ENCODE results near the gene UBQLN1.

UBQLN1 gene

DNA sequence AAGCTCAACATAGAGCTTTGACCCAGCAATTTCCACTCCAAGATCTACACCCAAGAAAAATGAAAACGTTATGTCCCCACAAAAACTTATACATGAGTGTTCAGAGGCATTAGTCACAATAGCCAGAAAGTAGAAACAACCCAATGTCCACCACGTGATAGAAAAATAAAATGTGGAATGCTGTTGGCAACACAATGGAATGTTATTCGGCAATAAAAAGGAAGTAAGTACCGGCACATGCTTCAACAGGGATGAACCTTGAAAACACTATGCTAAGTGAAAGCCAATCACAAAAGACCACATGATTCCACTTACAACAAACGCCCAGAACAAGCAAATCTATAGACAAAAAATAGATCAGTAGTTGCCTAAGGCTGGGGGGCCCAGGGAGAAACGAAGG lies 6.0 kb downstream of the UBQLN1 start:
- no peak for ATAC-seq
- no peak for TF ChIP-seq TCF4 (CRISPR knock-in tag; IDR thresholded peaks at IDR 0.05; ENCODE audit: borderline replicate concordance)

DNA sequence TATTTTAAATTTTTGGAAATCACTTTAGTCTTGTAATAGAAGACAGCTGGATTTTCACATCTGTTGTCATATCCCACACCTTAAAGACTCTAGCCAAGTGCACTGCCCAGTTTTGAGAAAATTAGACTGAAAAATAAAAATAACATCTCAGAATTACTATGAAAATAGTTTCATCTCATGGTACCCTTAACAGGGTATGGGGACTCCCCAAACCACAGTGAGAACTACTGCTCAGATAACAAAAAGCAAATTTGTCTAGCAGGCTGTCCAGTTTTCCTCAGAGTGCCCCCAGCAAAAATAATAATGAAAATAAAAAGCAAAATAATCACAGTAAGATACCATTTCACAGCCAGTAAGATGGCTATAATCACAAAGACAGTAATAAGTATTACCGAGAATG lies 6.5 kb downstream of the UBQLN1 start:
- TF ChIP-seq TCF4 (CRISPR knock-in tag; IDR thresholded peaks at IDR 0.05; ENCODE audit: borderline replicate concordance): no peak
- TF ChIP-seq, protein P1, sequence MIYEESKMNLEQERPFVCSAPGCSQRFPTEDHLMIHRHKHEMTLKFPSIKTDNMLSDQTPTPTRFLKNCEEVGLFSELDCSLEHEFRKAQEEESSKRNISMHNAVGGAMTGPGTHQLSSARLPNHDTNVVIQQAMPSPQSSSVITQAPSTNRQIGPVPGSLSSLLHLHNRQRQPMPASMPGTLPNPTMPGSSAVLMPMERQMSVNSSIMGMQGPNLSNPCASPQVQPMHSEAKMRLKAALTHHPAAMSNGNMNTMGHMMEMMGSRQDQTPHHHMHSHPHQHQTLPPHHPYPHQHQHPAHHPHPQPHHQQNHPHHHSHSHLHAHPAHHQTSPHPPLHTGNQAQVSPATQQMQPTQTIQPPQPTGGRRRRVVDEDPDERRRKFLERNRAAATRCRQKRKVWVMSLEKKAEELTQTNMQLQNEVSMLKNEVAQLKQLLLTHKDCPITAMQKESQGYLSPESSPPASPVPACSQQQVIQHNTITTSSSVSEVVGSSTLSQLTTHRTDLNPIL (CRISPR knock-in tag; IDR thresholded peaks at IDR 0.05; ENCODE audit: low read depth): no peak
- TF ChIP-seq, protein P2, sequence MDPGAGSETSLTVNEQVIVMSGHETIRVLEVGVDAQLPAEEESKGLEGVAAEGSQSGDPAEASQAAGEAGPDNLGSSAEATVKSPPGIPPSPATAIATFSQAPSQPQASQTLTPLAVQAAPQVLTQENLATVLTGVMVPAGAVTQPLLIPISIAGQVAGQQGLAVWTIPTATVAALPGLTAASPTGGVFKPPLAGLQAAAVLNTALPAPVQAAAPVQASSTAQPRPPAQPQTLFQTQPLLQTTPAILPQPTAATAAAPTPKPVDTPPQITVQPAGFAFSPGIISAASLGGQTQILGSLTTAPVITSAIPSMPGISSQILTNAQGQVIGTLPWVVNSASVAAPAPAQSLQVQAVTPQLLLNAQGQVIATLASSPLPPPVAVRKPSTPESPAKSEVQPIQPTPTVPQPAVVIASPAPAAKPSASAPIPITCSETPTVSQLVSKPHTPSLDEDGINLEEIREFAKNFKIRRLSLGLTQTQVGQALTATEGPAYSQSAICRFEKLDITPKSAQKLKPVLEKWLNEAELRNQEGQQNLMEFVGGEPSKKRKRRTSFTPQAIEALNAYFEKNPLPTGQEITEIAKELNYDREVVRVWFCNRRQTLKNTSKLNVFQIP (CRISPR knock-in tag; IDR thresholded peaks at IDR 0.05; ENCODE audit: borderline replicate concordance, low read depth): no peak
- TF ChIP-seq SNAI2 (CRISPR knock-in tag; IDR thresholded peaks at IDR 0.05): no peak
- no peak for TF ChIP-seq ZFP30 (CRISPR knock-in tag; IDR thresholded peaks at IDR 0.05)
- no peak for TF ChIP-seq ZFP3 (CRISPR knock-in tag; IDR thresholded peaks at IDR 0.05)
- no peak for TF ChIP-seq CSDC2 (CRISPR knock-in tag; IDR thresholded peaks at IDR 0.05)
- TF ChIP-seq ISL1 (CRISPR knock-in tag; IDR thresholded peaks at IDR 0.05): no peak
- no peak for TF ChIP-seq BACH2 (CRISPR knock-in tag; IDR thresholded peaks at IDR 0.05; ENCODE audit: borderline replicate concordance)
- no peak for TF ChIP-seq ESRRG (CRISPR knock-in tag; IDR thresholded peaks at IDR 0.05)
- TF ChIP-seq, protein P3, sequence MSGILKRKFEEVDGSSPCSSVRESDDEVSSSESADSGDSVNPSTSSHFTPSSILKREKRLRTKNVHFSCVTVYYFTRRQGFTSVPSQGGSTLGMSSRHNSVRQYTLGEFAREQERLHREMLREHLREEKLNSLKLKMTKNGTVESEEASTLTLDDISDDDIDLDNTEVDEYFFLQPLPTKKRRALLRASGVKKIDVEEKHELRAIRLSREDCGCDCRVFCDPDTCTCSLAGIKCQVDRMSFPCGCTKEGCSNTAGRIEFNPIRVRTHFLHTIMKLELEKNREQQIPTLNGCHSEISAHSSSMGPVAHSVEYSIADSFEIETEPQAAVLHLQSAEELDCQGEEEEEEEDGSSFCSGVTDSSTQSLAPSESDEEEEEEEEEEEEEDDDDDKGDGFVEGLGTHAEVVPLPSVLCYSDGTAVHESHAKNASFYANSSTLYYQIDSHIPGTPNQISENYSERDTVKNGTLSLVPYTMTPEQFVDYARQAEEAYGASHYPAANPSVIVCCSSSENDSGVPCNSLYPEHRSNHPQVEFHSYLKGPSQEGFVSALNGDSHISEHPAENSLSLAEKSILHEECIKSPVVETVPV (CRISPR knock-in tag; IDR thresholded peaks at IDR 0.05): no peak
- no peak for TF ChIP-seq ARNTL (CRISPR knock-in tag; IDR thresholded peaks at IDR 0.05; ENCODE audit: borderline replicate concordance, low read depth)
- TF ChIP-seq ZC3H10 (CRISPR knock-in tag; IDR thresholded peaks at IDR 0.05): no peak
- TF ChIP-seq ZNF8 (CRISPR knock-in tag; IDR thresholded peaks at IDR 0.05): no peak
- TF ChIP-seq, protein P4, sequence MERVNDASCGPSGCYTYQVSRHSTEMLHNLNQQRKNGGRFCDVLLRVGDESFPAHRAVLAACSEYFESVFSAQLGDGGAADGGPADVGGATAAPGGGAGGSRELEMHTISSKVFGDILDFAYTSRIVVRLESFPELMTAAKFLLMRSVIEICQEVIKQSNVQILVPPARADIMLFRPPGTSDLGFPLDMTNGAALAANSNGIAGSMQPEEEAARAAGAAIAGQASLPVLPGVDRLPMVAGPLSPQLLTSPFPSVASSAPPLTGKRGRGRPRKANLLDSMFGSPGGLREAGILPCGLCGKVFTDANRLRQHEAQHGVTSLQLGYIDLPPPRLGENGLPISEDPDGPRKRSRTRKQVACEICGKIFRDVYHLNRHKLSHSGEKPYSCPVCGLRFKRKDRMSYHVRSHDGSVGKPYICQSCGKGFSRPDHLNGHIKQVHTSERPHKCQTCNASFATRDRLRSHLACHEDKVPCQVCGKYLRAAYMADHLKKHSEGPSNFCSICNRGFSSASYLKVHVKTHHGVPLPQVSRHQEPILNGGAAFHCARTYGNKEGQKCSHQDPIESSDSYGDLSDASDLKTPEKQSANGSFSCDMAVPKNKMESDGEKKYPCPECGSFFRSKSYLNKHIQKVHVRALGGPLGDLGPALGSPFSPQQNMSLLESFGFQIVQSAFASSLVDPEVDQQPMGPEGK (CRISPR knock-in tag; IDR thresholded peaks at IDR 0.05; ENCODE audit: borderline replicate concordance): no peak
- TF ChIP-seq RARB (CRISPR knock-in tag; IDR thresholded peaks at IDR 0.05): no peak
- TF ChIP-seq PPARA (CRISPR knock-in tag; IDR thresholded peaks at IDR 0.05; ENCODE audit: borderline replicate concordance): no peak
- TF ChIP-seq GLIS3 (CRISPR knock-in tag; IDR thresholded peaks at IDR 0.05): no peak
- ATAC-seq: no peak

DNA sequence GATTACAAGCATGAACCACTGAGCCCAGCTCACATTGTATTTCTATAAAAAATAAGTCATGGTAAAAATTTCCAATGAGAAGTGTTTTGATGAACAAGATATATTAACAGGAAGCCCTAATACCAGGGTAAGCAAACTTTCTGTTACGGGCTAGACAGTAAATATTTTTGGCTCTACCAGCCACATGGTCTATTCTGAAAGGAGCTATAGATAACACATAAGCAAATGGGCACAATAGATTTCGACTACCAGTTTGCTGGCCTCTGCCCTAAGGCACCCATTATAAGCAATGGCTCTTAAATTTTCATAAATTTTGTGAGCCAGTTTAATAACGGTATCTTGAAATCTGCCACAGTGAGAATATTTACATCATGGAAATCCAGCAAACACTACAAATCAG lies 8.1 kb downstream of the UBQLN1 start:
- no peak for TF ChIP-seq GLIS3 (CRISPR knock-in tag; IDR thresholded peaks at IDR 0.05)
- no peak for TF ChIP-seq ARNTL (CRISPR knock-in tag; IDR thresholded peaks at IDR 0.05; ENCODE audit: borderline replicate concordance, low read depth)
- no peak for TF ChIP-seq RARB (CRISPR knock-in tag; IDR thresholded peaks at IDR 0.05)
- TF ChIP-seq ZNF565 (CRISPR knock-in tag; conservative IDR thresholded peaks at IDR 0.05; ENCODE audit: low read depth): no peak
- no peak for TF ChIP-seq SNAI2 (CRISPR knock-in tag; IDR thresholded peaks at IDR 0.05)
- no peak for TF ChIP-seq ZFP3 (CRISPR knock-in tag; IDR thresholded peaks at IDR 0.05)
- TF ChIP-seq, protein P5, sequence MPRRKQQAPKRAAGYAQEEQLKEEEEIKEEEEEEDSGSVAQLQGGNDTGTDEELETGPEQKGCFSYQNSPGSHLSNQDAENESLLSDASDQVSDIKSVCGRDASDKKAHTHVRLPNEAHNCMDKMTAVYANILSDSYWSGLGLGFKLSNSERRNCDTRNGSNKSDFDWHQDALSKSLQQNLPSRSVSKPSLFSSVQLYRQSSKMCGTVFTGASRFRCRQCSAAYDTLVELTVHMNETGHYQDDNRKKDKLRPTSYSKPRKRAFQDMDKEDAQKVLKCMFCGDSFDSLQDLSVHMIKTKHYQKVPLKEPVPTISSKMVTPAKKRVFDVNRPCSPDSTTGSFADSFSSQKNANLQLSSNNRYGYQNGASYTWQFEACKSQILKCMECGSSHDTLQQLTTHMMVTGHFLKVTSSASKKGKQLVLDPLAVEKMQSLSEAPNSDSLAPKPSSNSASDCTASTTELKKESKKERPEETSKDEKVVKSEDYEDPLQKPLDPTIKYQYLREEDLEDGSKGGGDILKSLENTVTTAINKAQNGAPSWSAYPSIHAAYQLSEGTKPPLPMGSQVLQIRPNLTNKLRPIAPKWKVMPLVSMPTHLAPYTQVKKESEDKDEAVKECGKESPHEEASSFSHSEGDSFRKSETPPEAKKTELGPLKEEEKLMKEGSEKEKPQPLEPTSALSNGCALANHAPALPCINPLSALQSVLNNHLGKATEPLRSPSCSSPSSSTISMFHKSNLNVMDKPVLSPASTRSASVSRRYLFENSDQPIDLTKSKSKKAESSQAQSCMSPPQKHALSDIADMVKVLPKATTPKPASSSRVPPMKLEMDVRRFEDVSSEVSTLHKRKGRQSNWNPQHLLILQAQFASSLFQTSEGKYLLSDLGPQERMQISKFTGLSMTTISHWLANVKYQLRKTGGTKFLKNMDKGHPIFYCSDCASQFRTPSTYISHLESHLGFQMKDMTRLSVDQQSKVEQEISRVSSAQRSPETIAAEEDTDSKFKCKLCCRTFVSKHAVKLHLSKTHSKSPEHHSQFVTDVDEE (CRISPR knock-in tag; IDR thresholded peaks at IDR 0.05): no peak
- TF ChIP-seq, protein P1 (CRISPR knock-in tag; IDR thresholded peaks at IDR 0.05; ENCODE audit: low read depth): no peak
- TF ChIP-seq ISL1 (CRISPR knock-in tag; IDR thresholded peaks at IDR 0.05): no peak
- TF ChIP-seq, protein P2 (CRISPR knock-in tag; IDR thresholded peaks at IDR 0.05; ENCODE audit: borderline replicate concordance, low read depth): no peak
- TF ChIP-seq PPARA (CRISPR knock-in tag; IDR thresholded peaks at IDR 0.05; ENCODE audit: borderline replicate concordance): no peak
- no peak for ATAC-seq
